Peyer's patch (tissue), 4 donors: Measurements from ENCODE around the gene SCRN3. TPM values are rescaled to one million over a fixed set of nuclear protein-coding genes. Genes with fewer than 3 reads are reported as not detected.

Source experiments
- DNase-seq, 3 donors: peaks; one replicate each; pipeline ENCODE4 v3.0.0-alpha.2; 2017 to 2019
- H3K27ac ChIP-seq, 4 donors: fragments of 200-600 bp; sonication (generic); one replicate each; pipeline ENCODE4 v1.5.1; 2016 to 2019
- H3K27me3 ChIP-seq, 2 donors: fragments of 200-600 bp; sonication (generic); one replicate each; pipeline ENCODE4 v1.5.1; 2019
- H3K36me3 ChIP-seq, 3 donors: fragments of 200-600 bp; sonication (generic); one replicate each; pipeline ENCODE4 v1.5.1; 2016 to 2019
- H3K4me1 ChIP-seq, 4 donors: fragments of 200-600 bp; sonication (generic); one replicate each; pipeline ENCODE4 v1.5.1; 2016 to 2019
- H3K4me3 ChIP-seq, 4 donors: fragments of 200-600 bp; sonication (generic); 1 replicate in 3 of 4; 2 replicates in 1 of 4; pipeline ENCODE4 v1.5.1; 2016 to 2019; ENCODE audit warnings: mild to moderate bottlenecking in 1 of 4
- H3K9me3 ChIP-seq, 4 donors: fragments of 200-600 bp; sonication (generic); one replicate each; pipeline ENCODE4 v1.5.1; 2016 to 2019; ENCODE audit warnings: mild to moderate bottlenecking in 1 of 4
- POLR2A ChIP-seq, 2 donors: fragments of 450-650 bp; IDR thresholded peaks; one replicate each; pipeline ENCODE4 v1.5.1; 2017; ENCODE audit warnings: antibody characterized with exemption in 2 of 2, mild to moderate bottlenecking in 2 of 2, moderate library complexity in 2 of 2
- total RNA-seq, 4 donors: library from RNA; depleted of rRNA; stranded (reverse); fragments of >200 nt; gene quantifications; one replicate each; pipeline ENCODE4 v1.1.0, GENCODE V29; 2016
- TF ChIP-seq, protein P1 (sequence below), 6 experiments: fragments of 450-650 bp in 4 of 6; fragments of 200-600 bp in 2 of 6; sonication (generic) in 1 of 6; IDR thresholded peaks; one replicate each; pipeline ENCODE4 v1.5.1; 2017 to 2019; ENCODE audit warnings: antibody characterized with exemption in 6 of 6, mild to moderate bottlenecking in 3 of 6, moderate library complexity in 1 of 6

SCRN3 gene
- total RNA-seq, 4 donors from 2014 or later, result 26.4 to 40.9 (median 29.8) TPM

DNA sequence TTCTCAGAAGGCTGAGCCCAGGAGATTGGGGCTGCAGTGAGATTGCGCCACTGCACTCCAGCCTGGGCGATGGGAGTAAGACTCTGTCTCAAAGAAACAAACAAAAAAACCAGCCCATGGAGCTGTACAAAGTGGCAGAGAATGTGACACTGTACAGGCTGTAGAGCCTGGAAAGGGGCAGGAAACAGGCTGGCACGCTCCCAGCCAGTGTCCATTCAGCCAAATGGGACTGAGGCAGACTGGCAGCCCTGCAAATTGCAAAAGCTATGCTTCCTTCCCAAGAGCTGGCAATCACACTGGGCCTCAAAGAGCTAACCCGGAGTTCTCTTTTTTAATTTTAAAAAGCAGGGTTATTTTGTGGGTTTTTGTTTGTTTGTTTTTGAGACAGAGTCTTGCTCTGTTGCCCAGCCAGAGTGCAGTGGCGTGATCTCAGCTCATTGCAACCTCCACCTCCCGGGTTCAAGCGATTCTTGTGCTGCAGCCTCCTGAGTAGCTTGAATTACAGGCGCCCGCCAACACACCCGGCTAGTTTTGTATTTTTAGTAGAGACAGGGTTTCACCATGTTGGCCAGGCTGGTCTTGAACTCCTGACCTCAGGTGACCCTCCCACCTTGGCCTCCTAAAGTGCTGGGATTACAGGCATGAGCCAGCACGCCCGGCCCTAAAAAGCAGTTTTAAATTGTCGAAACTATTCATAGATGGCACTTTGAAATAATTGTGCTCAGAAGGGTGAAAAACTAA, 42.8 kb downstream of the SCRN3 start:
- Histone ChIP-seq H3K9me3 (no peaks in the 10 kb centered on the region), H3K4me3 (no peak overlapping the region), H3K27me3 (no peaks in the 10 kb centered on the region), H3K27ac (no peak overlapping the region), H3K36me3 (no peaks in the 10 kb centered on the region), H3K4me1 (no peaks in the 10 kb centered on the region)
- TF ChIP-seq, protein P1, sequence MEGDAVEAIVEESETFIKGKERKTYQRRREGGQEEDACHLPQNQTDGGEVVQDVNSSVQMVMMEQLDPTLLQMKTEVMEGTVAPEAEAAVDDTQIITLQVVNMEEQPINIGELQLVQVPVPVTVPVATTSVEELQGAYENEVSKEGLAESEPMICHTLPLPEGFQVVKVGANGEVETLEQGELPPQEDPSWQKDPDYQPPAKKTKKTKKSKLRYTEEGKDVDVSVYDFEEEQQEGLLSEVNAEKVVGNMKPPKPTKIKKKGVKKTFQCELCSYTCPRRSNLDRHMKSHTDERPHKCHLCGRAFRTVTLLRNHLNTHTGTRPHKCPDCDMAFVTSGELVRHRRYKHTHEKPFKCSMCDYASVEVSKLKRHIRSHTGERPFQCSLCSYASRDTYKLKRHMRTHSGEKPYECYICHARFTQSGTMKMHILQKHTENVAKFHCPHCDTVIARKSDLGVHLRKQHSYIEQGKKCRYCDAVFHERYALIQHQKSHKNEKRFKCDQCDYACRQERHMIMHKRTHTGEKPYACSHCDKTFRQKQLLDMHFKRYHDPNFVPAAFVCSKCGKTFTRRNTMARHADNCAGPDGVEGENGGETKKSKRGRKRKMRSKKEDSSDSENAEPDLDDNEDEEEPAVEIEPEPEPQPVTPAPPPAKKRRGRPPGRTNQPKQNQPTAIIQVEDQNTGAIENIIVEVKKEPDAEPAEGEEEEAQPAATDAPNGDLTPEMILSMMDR (IDR thresholded peaks at IDR 0.05), result no peak
- no peak for TF ChIP-seq POLR2A (IDR thresholded peaks at IDR 0.05)
- DNase-seq, result no peak

DNA sequence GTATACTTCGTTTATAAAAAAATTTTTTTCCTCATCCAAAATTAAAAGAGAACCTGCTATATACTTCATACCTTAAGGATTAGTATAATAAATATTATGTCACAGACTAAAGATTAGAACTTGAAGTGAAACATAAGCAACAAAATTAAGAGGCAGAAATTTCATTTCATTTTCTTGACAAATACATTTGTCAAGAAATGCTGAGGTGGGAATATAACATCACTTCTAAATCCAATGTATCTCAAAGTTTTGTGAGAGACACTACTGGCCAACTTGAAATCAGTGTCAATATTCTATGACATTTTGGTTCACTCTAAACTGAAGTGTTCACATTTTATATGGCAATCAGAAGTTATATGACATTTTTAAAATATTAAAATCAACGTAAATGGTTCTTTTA, 43.8 kb downstream of the SCRN3 start:
- TF ChIP-seq POLR2A (IDR thresholded peaks at IDR 0.05), result no peak
- TF ChIP-seq, protein P1 (IDR thresholded peaks at IDR 0.05), result no peak
- H3K4me3 ChIP-seq, result no peak overlapping the region
- no peak for DNase-seq
- H3K9me3 ChIP-seq, result no peaks in the 10 kb centered on the region
- no peaks in the 10 kb centered on the region for H3K27me3 ChIP-seq
- no peaks in the 10 kb centered on the region for H3K36me3 ChIP-seq
- H3K27ac ChIP-seq, result no peak overlapping the region
- no peaks in the 10 kb centered on the region for H3K4me1 ChIP-seq

DNA sequence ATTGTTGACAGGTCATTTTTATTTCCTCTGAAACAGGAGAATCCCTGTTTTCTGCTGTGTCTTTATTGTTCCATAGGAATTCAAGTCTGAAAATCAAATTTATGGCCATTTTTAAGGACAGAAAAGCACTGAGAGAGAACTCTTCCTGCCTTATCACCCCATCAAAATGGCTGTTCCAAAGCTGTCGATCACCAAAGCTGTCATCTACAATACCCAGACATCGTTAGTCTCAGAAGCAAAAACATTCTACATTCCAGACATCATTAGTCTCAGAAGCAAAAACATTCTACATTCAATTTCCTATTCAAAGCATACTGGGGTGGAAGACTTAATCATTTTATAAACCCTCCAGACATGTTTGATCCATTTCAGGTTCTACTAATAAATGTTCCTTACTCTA, 44.4 kb downstream of the SCRN3 start:
- Histone ChIP-seq H3K27ac (no peak overlapping the region), H3K36me3 (no peaks in the 10 kb centered on the region), H3K4me3 (no peak overlapping the region), H3K9me3 (no peaks in the 10 kb centered on the region), H3K27me3 (no peaks in the 10 kb centered on the region), H3K4me1 (no peaks in the 10 kb centered on the region)
- no peak for DNase-seq
- TF ChIP-seq, protein P1 (IDR thresholded peaks at IDR 0.05), result no peak
- no peak for TF ChIP-seq POLR2A (IDR thresholded peaks at IDR 0.05)

DNA sequence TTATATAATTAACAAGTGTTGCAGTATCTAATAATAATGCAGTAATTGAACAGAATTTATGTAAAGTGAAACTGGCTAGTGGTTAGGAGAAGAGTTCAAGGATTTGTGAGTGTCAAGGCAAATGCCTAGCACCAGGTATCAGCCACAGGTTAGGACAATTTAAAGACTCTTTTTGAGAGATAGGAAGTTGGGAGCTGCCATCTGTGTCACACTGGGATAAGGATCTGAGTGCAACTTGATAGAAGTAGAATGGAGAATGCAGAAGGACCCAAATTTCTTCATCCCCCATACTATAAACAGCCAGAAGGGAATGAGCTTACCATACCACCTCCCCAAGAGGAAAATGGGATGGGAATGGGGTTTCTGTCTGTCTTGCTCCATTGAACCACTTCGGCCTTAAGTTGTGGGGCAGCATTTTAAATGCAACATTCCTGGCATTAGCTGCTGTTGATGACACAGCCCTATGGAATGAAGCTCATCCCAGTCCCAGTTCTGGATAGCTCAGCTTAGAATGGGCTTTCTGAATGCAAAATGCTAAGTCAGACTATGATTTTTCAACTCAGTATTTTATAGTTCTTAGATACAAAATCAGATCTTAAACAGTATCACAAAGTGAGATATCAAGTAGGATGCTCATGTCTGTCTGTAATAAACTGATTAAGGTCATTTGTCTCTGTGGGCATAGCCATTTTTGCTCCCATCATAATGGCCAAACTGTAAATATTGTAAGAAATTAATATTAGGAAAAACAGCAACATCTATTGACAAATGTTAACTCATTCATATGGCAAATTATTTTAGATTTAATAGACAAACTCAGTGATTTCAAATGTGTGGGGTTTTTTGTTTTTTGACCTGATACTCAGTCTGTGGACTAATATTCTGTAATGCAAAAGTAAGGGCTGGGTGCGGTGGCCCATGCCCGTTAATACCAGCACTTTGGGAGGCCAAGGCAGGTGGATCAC, 47.3 kb downstream of the SCRN3 start:
- TF ChIP-seq POLR2A (IDR thresholded peaks at IDR 0.05), result no peak
- TF ChIP-seq, protein P1 (IDR thresholded peaks at IDR 0.05), result no peak
- Histone ChIP-seq H3K4me1 (no peaks in the 10 kb centered on the region), H3K9me3 (no peaks in the 10 kb centered on the region), H3K36me3 (no peaks in the 10 kb centered on the region), H3K27me3 (no peaks in the 10 kb centered on the region), H3K27ac (no peak overlapping the region), H3K4me3 (no peak overlapping the region)
- DNase-seq, result no peak

DNA sequence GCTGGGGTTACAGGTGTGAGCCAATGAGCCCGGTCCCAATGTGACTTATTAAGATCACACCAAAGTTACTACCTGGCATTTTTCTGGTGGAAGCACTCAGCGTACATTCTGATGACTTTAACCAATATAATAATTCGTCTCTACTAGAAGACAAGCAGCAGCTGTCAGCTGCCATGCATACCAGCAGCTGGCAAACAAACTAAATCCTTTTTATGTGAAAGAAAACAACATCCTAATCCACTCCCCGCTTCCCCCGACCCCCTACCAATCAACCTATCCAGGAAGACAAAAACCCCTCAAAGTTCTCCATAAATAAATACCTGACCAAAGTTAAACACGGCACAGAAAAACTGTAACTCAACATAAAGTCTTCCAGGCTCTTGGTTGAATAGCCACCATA, 49.2 kb downstream of the SCRN3 start:
- DNase-seq, result no peak
- Histone ChIP-seq H3K4me3 (no peak overlapping the region), H3K27me3 (no peaks in the 10 kb centered on the region), H3K36me3 (no peaks in the 10 kb centered on the region), H3K27ac (no peak overlapping the region), H3K4me1 (no peaks in the 10 kb centered on the region), H3K9me3 (no peaks in the 10 kb centered on the region)
- TF ChIP-seq, protein P1 (IDR thresholded peaks at IDR 0.05), result no peak
